Measurements from ENCODE around the gene SETBP1.
"Not testable (repeated sequence)": the region's sequence is repeated elsewhere in the genome, so short reads cannot be mapped to it uniquely, and the experiment has no call there.

The SETBP1 gene

GRCh38 chr18:44792456-44793061 lies 111.9 kb downstream of the SETBP1 start:
- no peak for DNase-seq (ENCODE audit: low read depth)

GRCh38 chr18:44793194-44793593 lies 112.5 kb downstream of the SETBP1 start:
- no peak for DNase-seq (ENCODE audit: low read depth)

DNA sequence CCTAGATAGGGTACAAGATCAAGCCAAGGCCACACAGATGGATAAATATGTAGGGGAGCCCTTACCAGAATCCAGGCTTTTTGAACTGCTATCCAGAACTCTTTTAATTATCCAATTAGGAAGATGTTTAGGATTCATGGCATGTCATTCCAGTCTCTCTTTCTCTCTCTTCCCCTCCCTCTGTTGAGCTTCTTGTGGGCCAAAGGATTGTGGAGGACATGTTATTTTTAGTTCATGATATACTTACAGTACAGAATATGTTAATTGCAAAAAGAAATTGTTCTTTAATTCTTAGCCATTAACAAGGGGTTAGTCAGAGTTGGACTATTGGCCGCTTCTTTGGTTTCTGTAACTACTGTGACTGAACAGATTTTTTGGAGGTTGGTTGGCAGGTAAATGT lies 113.0 kb downstream of the SETBP1 start:
- no peak for DNase-seq (ENCODE audit: low read depth)

DNA sequence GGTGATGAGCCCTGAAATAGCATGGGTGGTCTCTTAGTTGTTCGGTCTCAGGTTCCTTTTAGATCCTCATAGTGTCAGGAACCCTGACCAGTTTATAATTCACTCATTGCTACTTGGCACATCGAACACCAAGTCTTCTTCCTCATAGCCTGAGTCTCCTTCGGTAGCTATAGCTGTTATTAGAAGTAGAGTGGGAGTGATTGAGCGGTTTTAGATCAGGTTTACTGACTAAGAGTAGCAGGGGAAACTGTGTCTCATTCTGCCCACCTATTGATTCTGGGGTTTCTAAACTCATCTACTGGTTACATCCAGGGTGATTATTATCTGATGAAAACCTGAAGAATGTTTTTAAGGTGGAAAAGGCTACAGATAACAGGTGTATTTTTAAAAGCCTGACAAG lies 114.6 kb downstream of the SETBP1 start:
- no peak for DNase-seq (ENCODE audit: low read depth)

- no peak for DNase-seq (ENCODE audit: low read depth)
Measured at GRCh38 chr18:44796429-44797428, 116.0 kb downstream of the SETBP1 start.

DNA sequence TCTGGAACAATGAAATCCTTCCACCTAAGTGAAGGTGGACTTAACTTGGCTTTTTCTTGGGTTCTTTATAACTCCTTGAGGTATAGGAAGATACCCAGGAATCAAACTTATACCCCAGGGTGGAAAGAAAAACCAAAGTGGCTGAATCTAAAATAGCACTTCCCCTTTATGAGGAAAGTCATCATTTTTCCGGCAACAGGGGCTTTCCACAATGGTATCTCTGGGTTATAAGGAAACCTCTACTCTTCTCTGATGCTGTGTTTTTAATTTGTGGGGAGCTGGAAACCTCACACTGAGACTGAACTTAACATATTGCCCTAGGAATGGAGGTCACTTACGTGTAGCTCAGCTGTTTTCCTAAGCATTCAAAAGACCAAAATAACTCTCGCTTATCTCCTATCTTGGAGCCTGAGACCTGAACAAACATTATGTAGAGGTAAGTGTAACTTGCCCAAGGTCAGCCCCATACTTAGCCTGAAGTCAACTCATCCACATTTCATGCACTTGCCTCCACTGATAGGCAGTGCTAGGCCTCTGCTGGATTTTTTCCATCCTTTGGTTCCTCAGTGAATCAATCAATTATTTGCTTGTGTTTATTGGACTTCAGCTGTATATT lies 117.9 kb downstream of the SETBP1 start:
- DNase-seq (ENCODE audit: low read depth) = no peak

DNA sequence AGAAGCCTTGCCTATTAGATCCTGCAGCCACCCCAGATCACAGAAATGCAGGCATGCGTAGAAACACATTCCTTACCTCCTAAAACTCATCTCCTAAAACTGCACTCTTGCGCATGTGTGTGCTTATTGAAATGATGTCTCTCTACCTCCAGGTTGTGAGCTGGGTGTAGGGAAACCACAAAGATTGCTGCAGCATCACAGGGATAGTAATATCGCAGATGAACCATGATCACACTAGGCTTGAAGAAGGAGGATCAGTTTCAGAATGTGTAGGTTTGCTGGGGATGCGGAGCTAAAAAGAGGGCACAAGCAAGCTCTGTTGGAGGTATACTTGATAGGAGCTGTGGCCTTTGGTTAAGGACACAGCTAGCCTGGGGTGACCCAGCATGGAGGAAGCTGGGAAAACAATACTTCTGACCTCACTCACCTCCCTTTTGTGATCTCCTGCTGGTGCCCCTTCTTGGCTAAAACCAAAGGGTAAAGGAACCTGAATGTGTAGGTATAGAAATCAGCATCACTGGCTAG lies 118.8 kb downstream of the SETBP1 start:
- no peak for DNase-seq (ENCODE audit: low read depth)

GRCh38 chr18:44799907-44800421 lies 119.3 kb downstream of the SETBP1 start:
- no peak for DNase-seq (ENCODE audit: low read depth)

DNA sequence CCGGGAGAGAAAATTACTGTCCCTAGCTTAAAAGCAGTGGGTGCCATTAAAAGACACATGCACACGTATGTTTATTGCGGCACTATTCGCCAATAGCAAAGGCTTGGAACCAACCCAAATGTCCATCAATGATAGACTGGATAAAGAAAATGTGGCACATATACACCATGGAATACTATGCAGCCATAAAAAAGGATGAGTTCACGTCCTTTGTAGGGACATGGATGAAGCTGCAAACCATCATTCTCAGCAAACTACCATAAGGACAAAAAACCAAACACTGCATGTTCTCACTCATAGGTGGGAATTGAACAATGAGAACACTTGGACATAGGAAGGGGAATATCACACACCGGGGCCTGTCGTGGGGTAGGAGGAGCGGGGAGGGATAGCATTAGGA lies 120.1 kb downstream of the SETBP1 start:
- DNase-seq (ENCODE audit: low read depth) = not testable (repeated sequence)

GRCh38 chr18:44801781-44802180 lies 121.1 kb downstream of the SETBP1 start:
- no peak for DNase-seq (ENCODE audit: low read depth)

- DNase-seq (ENCODE audit: low read depth) = no peak
Measured at GRCh38 chr18:44802508-44802907, 121.8 kb downstream of the SETBP1 start.

GRCh38 chr18:44803019-44803650 lies 122.4 kb downstream of the SETBP1 start:
- DNase-seq (ENCODE audit: low read depth) = no peak

DNA sequence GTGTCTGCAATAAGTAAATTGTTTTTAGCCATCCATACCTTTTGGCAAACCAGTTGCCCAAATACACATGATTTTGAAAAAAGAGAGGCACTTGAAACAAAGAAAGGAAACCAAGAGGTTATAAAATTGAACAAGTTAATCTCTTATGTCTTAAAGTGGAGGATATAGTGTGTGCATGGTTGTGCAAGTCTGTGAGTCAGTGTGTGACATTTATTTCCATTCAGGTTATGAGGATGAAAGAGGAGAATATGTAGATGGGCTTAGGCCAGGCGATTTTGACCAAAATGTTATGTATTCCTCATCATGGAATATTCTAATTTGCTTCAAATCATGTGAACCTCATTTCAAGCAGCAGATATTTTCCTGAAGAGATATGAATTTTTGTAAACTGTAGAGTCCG lies 123.3 kb downstream of the SETBP1 start:
- DNase-seq (ENCODE audit: low read depth) = no peak

DNA sequence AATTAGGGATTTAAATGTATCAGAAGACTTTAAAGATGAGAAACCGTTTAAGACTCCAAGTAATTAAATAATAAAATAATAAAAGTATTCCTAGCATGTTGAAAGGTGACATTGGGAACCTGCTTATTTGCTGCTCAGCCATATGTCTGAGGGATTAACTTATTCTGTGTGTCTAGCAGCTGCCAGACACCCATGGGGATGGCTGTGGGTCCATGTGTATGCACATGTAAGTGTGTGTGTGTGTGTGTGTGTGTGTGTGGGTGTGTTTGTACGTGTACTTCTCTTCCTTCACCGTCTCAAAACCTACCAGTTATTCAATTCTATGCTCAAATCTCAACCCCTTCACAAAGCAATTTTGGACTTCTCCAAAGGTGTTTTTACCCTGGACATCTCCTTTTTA lies 124.5 kb downstream of the SETBP1 start:
- DNase-seq (ENCODE audit: low read depth) = no peak

- no peak for DNase-seq (ENCODE audit: low read depth)
Measured at GRCh38 chr18:44805643-44806042, 125.0 kb downstream of the SETBP1 start.

DNA sequence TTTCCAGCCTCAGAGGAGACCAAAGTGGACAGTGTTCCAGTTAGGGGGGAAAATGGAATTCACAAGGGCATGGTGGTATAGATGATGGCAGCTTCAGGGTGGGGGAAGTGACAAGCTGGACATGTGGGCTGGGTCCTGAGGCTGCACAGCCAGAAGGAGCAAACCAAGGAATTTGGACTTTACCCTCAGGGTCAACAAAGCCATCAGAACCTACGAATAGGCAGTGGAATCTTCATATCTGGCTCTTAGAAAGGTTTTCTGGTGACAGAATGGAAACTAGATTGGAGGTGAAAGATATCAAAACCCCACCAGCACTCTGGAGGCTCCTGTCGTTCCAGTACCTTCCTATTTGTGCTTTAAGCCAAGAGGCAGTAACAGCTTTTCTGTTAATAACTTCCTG lies 127.1 kb downstream of the SETBP1 start:
- no peak for DNase-seq (ENCODE audit: low read depth)

DNA sequence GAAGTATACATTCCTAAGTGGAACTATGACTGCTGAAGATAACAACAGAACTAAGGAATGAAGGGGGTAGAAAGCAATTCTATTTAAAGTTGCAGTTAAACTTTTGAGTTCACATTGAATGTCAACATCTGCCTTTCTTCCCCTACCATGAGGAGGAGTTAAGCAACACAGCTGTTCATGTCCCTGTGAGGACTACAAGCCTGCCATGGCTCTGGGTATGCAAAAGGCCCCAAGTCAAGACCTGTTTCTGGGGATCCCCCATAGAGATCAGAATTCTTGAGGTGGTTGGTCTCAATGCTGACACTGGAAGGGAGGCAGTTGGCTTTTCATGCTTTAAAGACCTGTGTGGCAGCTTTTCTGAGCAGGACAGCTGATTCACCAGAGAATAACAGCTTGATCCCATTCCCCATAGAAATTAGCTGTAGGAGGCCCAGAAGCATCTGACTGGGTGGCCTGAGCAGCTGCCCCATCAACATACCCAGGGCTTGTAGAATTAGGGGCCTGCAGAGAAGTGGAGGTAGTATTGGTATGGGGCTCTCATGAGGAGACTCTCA lies 131.0 kb downstream of the SETBP1 start:
- DNase-seq (ENCODE audit: low read depth) = no peak

GRCh38 chr18:44812426-44812825 lies 131.7 kb downstream of the SETBP1 start:
- no peak for DNase-seq (ENCODE audit: low read depth)

- no peak for DNase-seq (ENCODE audit: low read depth)
Measured at GRCh38 chr18:44813586-44813985, 132.9 kb downstream of the SETBP1 start.

GRCh38 chr18:44815108-44815507 lies 134.4 kb downstream of the SETBP1 start:
- no peak for DNase-seq (ENCODE audit: low read depth)

GRCh38 chr18:44816050-44816449 lies 135.4 kb downstream of the SETBP1 start:
- no peak for DNase-seq (ENCODE audit: low read depth)

- DNase-seq (ENCODE audit: low read depth) = no peak
Measured at GRCh38 chr18:44816477-44816876, 135.8 kb downstream of the SETBP1 start.

Data from activated gamma-delta T cell treated with anti-CD3 and anti-CD28 coated beads, Interleukin-2, amount 50 U/mL, for 16 hours (primary cell).